Nephron progenitor cell (in vitro differentiated cells): ENCODE measurements around the gene CHST1.

Experiments
- DNase-seq: peaks from one replicate; pipeline ENCODE4 v3.0.0; 2021
- H3K27ac Mint-ChIP-seq: 2 replicates; pipeline ENCODE4 v1.8.0; 2021; ENCODE audit warnings: mild to moderate bottlenecking, moderate library complexity, mixed read lengths
- H3K27me3 Mint-ChIP-seq: 2 replicates; pipeline ENCODE4 v1.8.0; 2021; ENCODE audit warnings: mild to moderate bottlenecking, low read depth, mixed read lengths; ENCODE audit not compliant: poor library complexity
- H3K36me3 Mint-ChIP-seq: 2 replicates; pipeline ENCODE4 v1.8.0; 2021; ENCODE audit warnings: low read depth, mixed read lengths
- H3K4me1 Mint-ChIP-seq: 2 replicates; pipeline ENCODE4 v1.8.0; 2021; ENCODE audit warnings: mixed read lengths
- H3K4me3 Mint-ChIP-seq: 2 replicates; pipeline ENCODE4 v1.8.0; 2021; ENCODE audit warnings: mild to moderate bottlenecking, moderate library complexity, mixed read lengths
- H3K9me3 Mint-ChIP-seq: 2 replicates; pipeline ENCODE4 v1.8.0; 2021; ENCODE audit warnings: mild to moderate bottlenecking, moderate library complexity, mixed read lengths
- TF ChIP-seq, protein P1 (sequence below): fragments of 200-600 bp; sonication (generic); IDR thresholded peaks from 2 replicates; pipeline ENCODE4 v1.5.0; 2021; ENCODE audit warnings: antibody characterized with exemption

The CHST1 gene

DNA sequence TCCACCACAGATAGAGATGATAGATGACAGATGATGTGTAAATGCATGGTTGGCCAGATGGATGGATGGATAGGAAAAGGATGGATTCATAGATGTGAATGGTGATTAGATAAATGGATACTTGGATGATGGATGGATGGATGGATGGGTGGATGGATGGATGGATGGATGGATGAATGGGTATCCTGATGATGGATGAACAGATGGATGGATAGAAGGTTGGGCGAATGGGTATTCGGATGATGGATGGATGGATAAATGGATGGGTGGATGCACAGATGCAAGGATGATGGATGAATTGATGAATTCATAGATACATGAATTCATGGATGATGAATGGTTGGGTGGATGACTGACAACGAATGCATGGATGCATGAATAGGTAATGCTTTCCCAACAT, 56.1 kb downstream of the CHST1 start:
- TF ChIP-seq, protein P1, sequence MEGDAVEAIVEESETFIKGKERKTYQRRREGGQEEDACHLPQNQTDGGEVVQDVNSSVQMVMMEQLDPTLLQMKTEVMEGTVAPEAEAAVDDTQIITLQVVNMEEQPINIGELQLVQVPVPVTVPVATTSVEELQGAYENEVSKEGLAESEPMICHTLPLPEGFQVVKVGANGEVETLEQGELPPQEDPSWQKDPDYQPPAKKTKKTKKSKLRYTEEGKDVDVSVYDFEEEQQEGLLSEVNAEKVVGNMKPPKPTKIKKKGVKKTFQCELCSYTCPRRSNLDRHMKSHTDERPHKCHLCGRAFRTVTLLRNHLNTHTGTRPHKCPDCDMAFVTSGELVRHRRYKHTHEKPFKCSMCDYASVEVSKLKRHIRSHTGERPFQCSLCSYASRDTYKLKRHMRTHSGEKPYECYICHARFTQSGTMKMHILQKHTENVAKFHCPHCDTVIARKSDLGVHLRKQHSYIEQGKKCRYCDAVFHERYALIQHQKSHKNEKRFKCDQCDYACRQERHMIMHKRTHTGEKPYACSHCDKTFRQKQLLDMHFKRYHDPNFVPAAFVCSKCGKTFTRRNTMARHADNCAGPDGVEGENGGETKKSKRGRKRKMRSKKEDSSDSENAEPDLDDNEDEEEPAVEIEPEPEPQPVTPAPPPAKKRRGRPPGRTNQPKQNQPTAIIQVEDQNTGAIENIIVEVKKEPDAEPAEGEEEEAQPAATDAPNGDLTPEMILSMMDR, result no peak
- no peak overlapping the region for H3K4me3 Mint-ChIP-seq
- H3K27me3 Mint-ChIP-seq, result peaks cover 26% of the 10 kb centered on the region
- no peaks in the 10 kb centered on the region for H3K36me3 Mint-ChIP-seq
- H3K4me1 Mint-ChIP-seq, result peaks cover 19% of the 10 kb centered on the region
- no peak for DNase-seq
- no peak overlapping the region for H3K27ac Mint-ChIP-seq
- no peaks in the 10 kb centered on the region for H3K9me3 Mint-ChIP-seq

DNA sequence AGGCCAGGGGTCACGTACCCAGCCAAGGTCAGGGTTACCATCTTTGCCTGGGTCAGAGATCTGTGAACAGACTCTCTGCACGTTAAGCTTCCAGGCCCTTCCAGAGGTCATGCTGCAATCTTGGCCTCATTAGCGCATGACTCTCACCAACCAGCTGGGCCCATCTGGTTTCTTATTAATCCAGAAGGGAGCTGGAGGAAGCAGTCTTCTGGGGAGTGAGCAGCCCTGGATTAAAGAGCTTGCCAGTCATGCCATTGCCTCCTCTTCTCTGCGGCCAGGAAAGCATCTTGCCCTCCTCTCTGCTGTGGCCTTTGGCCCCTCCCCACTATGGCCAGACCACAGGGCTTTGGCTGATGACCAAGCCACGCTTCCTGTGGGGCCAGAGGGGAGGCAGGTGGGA, 57.4 kb downstream of the CHST1 start:
- no peak overlapping the region for H3K27ac Mint-ChIP-seq
- H3K27me3 Mint-ChIP-seq, result peaks cover 33% of the 10 kb centered on the region
- H3K9me3 Mint-ChIP-seq, result no peaks in the 10 kb centered on the region
- peaks cover 19% of the 10 kb centered on the region for H3K4me1 Mint-ChIP-seq
- TF ChIP-seq, protein P1, result no peak
- DNase-seq, result no peak
- no peaks in the 10 kb centered on the region for H3K36me3 Mint-ChIP-seq
- H3K4me3 Mint-ChIP-seq, result no peak overlapping the region

DNA sequence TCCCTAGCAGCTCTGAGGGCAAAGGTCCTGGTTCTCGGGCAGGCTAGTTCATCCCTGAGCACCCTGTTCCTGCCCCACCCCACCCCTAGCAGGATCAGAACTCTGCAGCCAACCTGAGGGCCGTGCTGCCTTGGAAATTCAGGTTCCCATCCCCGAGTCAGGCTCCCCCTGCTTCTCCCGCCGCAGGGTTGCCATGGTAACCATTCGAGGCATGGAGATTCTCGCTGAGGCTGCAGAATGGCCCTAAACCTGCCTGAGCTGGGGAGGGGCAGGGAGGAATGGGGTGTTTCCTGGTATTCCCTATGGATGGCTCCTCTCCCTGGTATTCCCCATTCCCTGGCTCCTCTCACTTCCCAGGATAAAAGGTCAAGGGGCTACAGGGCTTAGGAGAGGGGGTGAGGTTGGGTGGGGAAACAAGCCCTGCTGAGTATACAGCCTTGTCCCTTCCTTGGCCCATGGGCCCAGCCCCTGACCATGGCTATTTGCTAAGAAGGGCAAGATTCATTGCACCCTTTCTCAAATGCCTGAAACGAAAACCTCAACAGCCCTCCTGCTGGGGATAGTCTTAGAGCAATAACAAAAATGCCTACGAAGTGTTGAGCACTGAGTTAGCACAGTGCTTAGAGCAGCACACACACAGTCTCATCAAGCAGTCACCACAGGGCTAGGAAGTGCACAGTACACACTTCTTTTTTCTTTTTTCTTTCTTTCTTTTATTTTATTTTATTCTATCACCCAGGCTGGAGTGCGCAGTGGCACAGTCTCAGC, 58.7 kb downstream of the CHST1 start:
- TF ChIP-seq, protein P1, result no peak
- Mint-ChIP-seq H3K36me3 (no peaks in the 10 kb centered on the region), H3K27me3 (peaks cover 32% of the 10 kb centered on the region), H3K9me3 (peaks cover 4% of the 10 kb centered on the region), H3K27ac (no peak overlapping the region), H3K4me1 (peaks cover 19% of the 10 kb centered on the region), H3K4me3 (no peak overlapping the region)
- DNase-seq, result peak; percentile 74

DNA sequence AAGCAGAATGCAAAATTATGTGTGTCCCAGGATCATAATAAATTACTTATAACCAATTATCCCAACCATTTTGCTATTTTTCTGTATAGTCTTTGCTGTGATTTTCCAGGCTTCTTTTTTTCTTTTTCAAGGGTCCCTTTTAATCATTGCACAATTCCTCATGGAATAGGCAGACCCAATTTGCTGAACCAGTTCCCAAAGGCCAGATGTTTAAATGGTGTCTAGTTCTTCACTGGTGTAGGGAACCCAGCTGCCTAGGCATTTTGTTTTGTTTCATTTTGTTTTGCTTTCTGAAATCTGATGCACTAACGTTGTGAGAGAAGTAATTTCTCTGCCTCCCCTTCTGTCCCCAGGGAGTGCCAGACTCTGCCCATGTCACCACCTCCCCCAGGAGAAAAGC, 60.4 kb downstream of the CHST1 start:
- DNase-seq, result no peak
- Mint-ChIP-seq H3K4me3 (no peak overlapping the region), H3K27me3 (peaks cover 34% of the 10 kb centered on the region), H3K36me3 (no peaks in the 10 kb centered on the region), H3K9me3 (peaks cover 4% of the 10 kb centered on the region), H3K4me1 (peaks cover 19% of the 10 kb centered on the region), H3K27ac (no peak overlapping the region)
- TF ChIP-seq, protein P1, result no peak

DNA sequence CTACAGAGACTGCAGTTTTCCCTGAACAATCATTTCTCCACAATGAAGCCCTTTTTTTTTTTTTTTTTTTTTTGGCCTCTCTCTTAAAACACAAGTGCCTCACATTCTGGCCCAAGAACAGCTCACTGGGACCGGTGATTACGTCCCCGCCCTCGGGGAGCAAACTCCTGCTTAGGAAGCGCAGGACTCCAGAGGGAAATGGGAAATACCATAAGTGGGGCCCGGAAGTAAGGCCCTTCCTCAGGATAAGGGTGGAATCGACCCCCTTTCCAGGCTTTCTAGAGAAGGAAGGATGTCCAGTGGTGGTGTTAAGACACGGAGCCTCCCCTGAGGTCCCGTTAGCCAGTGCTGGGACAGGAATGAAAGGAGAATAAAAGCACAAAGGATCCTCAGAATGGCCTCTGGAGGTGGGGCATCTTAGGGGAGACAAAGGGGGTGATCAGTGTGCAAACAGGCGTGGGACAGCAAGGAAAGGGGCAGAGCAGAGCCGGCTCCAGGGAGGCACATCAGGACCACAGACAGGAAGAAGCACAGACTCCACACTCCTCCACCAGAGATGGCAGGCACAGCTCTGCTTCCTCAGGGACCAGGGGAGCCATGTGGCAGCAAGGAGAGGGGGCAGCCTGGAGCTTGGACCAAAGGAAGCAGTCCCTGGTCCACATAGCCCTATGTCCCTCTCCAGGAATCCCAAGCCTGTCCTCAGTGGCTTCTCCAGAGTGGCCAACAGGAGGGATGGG, 61.3 kb downstream of the CHST1 start:
- TF ChIP-seq, protein P1, result no peak
- no peak overlapping the region for H3K4me3 Mint-ChIP-seq
- H3K9me3 Mint-ChIP-seq, result peaks cover 4% of the 10 kb centered on the region
- H3K27ac Mint-ChIP-seq, result no peak overlapping the region
- no peak for DNase-seq
- H3K36me3 Mint-ChIP-seq, result no peaks in the 10 kb centered on the region
- H3K27me3 Mint-ChIP-seq, result peaks cover 33% of the 10 kb centered on the region
- H3K4me1 Mint-ChIP-seq, result peaks cover 19% of the 10 kb centered on the region
